IMR-90 (cell line): Measurements from ENCODE around the gene KCNJ13. TPM values are rescaled to one million over a fixed set of nuclear protein-coding genes. Genes with fewer than 3 reads are reported as not detected.

ENCODE experiments used
- ATAC-seq: fragments of 200-7000 bp; cut with Tn5 transposase; 2 replicates; pipeline ENCODE4 v1.9.1; 2020; ENCODE audit warnings: low read depth, mild to moderate bottlenecking, moderate library complexity
- BruUV-seq: library from RNA; stranded (reverse); fragments of 400-500 nt; replicated peaks from 2 replicates; lab custom pipeline; 2021; lab: Mats Ljungman, UMichigan
- CTCF ChIA-PET: fragments of 300-600 bp; formaldehyde crosslinking; extraction: SDS; loops from one replicate; lab custom pipeline; 2021; ENCODE audit warnings: antibody characterized with exemption; lab: Yijun Ruan, JAX
- POLR2A ChIA-PET: fragments of 300-600 bp; sonication (Branson Sonifier 250); formaldehyde crosslinking; loops from one replicate; lab custom pipeline; 2022; ENCODE audit warnings: antibody characterized with exemption; ENCODE audit not compliant: unreplicated experiment; lab: Charles Lee
- DNase-seq: peaks from one replicate; pipeline ENCODE4 v3.0.0; 2013
- H2AFZ ChIP-seq: replicated peaks from 2 replicates; pipeline ENCODE3; 2013; ENCODE audit warnings: low read length, mild to moderate bottlenecking; ENCODE audit not compliant: poor library complexity
- H2AK5ac ChIP-seq: 2 replicates; pipeline ENCODE4 v1.6.1; 2013; ENCODE audit warnings: low read depth, low read length, inconsistent platforms
- H2AK9ac ChIP-seq: replicated peaks from 2 replicates; pipeline ENCODE3; 2013; ENCODE audit warnings: mild to moderate bottlenecking, low read depth, low read length, moderate library complexity; ENCODE audit not compliant: poor library complexity
- H2BK120ac ChIP-seq: 2 replicates; pipeline ENCODE4 v1.6.1; 2013; ENCODE audit warnings: low read depth, low read length, inconsistent platforms
- H2BK15ac ChIP-seq: 3 replicates; pipeline ENCODE4 v1.6.1; 2013; ENCODE audit warnings: low read depth, low read length, inconsistent platforms
- H2BK20ac ChIP-seq: 2 replicates; pipeline ENCODE4 v1.6.1; 2013; ENCODE audit warnings: low read depth, mild to moderate bottlenecking, inconsistent platforms, low read length, moderate library complexity
- H2BK5ac ChIP-seq: 2 replicates; pipeline ENCODE4 v1.6.1; 2013; ENCODE audit warnings: mild to moderate bottlenecking, low read depth, low read length, inconsistent platforms; ENCODE audit not compliant: poor library complexity, severe bottlenecking
- H3K14ac ChIP-seq: replicated peaks from 2 replicates; pipeline ENCODE4 v1.6.1; 2013; ENCODE audit warnings: low read depth, low read length, inconsistent platforms
- H3K18ac ChIP-seq: 2 replicates; pipeline ENCODE4 v1.6.1; 2013; ENCODE audit warnings: low read depth, low read length, control low read depth
- H3K23ac ChIP-seq: 2 replicates; pipeline ENCODE4 v1.6.1; 2013; ENCODE audit warnings: low read depth, low read length, inconsistent platforms
- H3K27ac ChIP-seq: 2 replicates; pipeline ENCODE4 v1.5.1; 2013; ENCODE audit warnings: mild to moderate bottlenecking, control low read depth, low read length; ENCODE audit not compliant: insufficient read depth
- H3K27me3 ChIP-seq: 2 replicates; pipeline ENCODE4 v1.6.1; 2013; ENCODE audit warnings: low read length; ENCODE audit not compliant: control insufficient read depth, insufficient read depth
- H3K36me3 ChIP-seq: 2 replicates; pipeline ENCODE4 v1.6.1; 2013; ENCODE audit warnings: low read length, mixed read lengths; ENCODE audit not compliant: control insufficient read depth, insufficient read depth
- H3K4ac ChIP-seq: 2 replicates; pipeline ENCODE4 v1.6.1; 2013; ENCODE audit warnings: low read depth, low read length, inconsistent platforms
- H3K4me1 ChIP-seq: 2 replicates; pipeline ENCODE4 v1.6.1; 2013; ENCODE audit warnings: low read length, mixed read lengths; ENCODE audit not compliant: control insufficient read depth, insufficient read depth
- H3K4me2 ChIP-seq: 2 replicates; pipeline ENCODE4 v1.6.1; 2013; ENCODE audit warnings: low read depth, mild to moderate bottlenecking, control low read depth, low read length, moderate library complexity
- H3K4me3 ChIP-seq: 2 replicates; pipeline ENCODE4 v1.5.1; 2013; ENCODE audit warnings: low read depth, mild to moderate bottlenecking, control low read depth, low read length, moderate library complexity; ENCODE audit not compliant: insufficient read depth
- H3K56ac ChIP-seq: 2 replicates; pipeline ENCODE4 v1.6.1; 2013; ENCODE audit warnings: low read length, inconsistent platforms; ENCODE audit not compliant: insufficient read depth; ENCODE audit errors: extremely low read depth
- H3K79me1 ChIP-seq, 2 experiments: 2 replicates each; pipeline ENCODE4 v1.6.1; 2013; ENCODE audit warnings: low read length in 2 of 2, inconsistent platforms in 1 of 2, low read depth in 1 of 2
- H3K9ac ChIP-seq: 2 replicates; pipeline ENCODE4 v1.6.1; 2013; ENCODE audit warnings: low read depth, low read length, control low read depth
- H3K9me1 ChIP-seq: 2 replicates; pipeline ENCODE4 v1.6.1; 2013; ENCODE audit warnings: low read length, inconsistent platforms; ENCODE audit not compliant: insufficient read depth
- H3K9me3 ChIP-seq: 2 replicates; pipeline ENCODE4 v1.6.1; 2013; ENCODE audit warnings: low read length; ENCODE audit not compliant: control insufficient read depth, insufficient read depth
- H4K20me1 ChIP-seq: 2 replicates; pipeline ENCODE4 v1.6.1; 2013; ENCODE audit warnings: low read length, inconsistent platforms; ENCODE audit not compliant: insufficient read depth
- H4K5ac ChIP-seq: 2 replicates; pipeline ENCODE4 v1.6.1; 2013; ENCODE audit warnings: mild to moderate bottlenecking, low read depth, low read length, control low read depth
- H4K8ac ChIP-seq, 2 experiments: 2 replicates each; pipeline ENCODE4 v1.6.1; 2013; ENCODE audit warnings: low read depth in 2 of 2, low read length in 2 of 2, control low read depth in 1 of 2, inconsistent platforms in 1 of 2
- H4K91ac ChIP-seq: 2 replicates; pipeline ENCODE4 v1.6.1; 2013; ENCODE audit warnings: low read depth, low read length, inconsistent platforms; ENCODE audit not compliant: insufficient read depth
- BHLHE40 ChIP-seq: fragments of 150-350 bp; IDR thresholded peaks from 2 replicates; pipeline ENCODE4 v1.6.1; 2016; ENCODE audit warnings: mild to moderate bottlenecking, low read depth, low read length
- CEBPB ChIP-seq: IDR thresholded peaks from 2 replicates; pipeline ENCODE4 v1.6.1; 2012; ENCODE audit warnings: low read depth, low read length, improper control_type of control experiment
- CTCF ChIP-seq: conservative IDR thresholded peaks from 2 replicates; pipeline ENCODE4 v1.5.1; 2012; ENCODE audit warnings: mild to moderate bottlenecking, low read depth, low read length, improper control_type of control experiment
- ELK1 ChIP-seq: fragments of 150-350 bp; IDR thresholded peaks from 2 replicates; pipeline ENCODE4 v1.6.1; 2016; ENCODE audit warnings: low read depth, mild to moderate bottlenecking, low read length, moderate library complexity, borderline replicate concordance
- FOS ChIP-seq: fragments of 150-350 bp; IDR thresholded peaks from 2 replicates; pipeline ENCODE4 v1.6.1; 2016; ENCODE audit warnings: low read depth, low read length
- MAFK ChIP-seq: IDR thresholded peaks from 2 replicates; pipeline ENCODE4 v1.6.1; 2012; ENCODE audit warnings: low read depth, low read length, improper control_type of control experiment
- MAZ ChIP-seq: IDR thresholded peaks from 2 replicates; pipeline ENCODE4 v1.6.1; 2012; ENCODE audit warnings: low read depth, mild to moderate bottlenecking, low read length, improper control_type of control experiment, moderate library complexity, borderline replicate concordance
- MXI1 ChIP-seq: IDR thresholded peaks from 2 replicates; pipeline ENCODE4 v1.6.1; 2012; ENCODE audit warnings: low read depth, mild to moderate bottlenecking, low read length, moderate library complexity, borderline replicate concordance
- NFE2L2 ChIP-seq: fragments of 150-350 bp; IDR thresholded peaks from 2 replicates; pipeline ENCODE4 v1.6.1; 2016; ENCODE audit warnings: low read depth, mild to moderate bottlenecking, low read length
- POLR2A ChIP-seq: IDR thresholded peaks from 2 replicates; pipeline ENCODE4 v1.6.1; 2012; ENCODE audit warnings: mild to moderate bottlenecking, low read depth, low read length
- RAD21 ChIP-seq: IDR thresholded peaks from 2 replicates; pipeline ENCODE4 v1.6.1; 2012; ENCODE audit warnings: low read length, improper control_type of control experiment
- RCOR1 ChIP-seq: IDR thresholded peaks from 2 replicates; pipeline ENCODE4 v1.6.1; 2012; ENCODE audit warnings: mild to moderate bottlenecking, low read length, improper control_type of control experiment; ENCODE audit not compliant: insufficient replicate concordance
- dilution Hi-C: fragments of 300-500 bp; cut with HindIII; formaldehyde crosslinking; loops from one replicate; pipeline ENCODE4 v1.14.3; 2018; ENCODE audit warnings: low sequenced_read_pairs; ENCODE audit not compliant: unreplicated experiment
- in situ Hi-C: fragments of 300-500 bp; cut with MboI; formaldehyde crosslinking; loops from 3 replicates; pipeline ENCODE4 v1.14.3; 2019; ENCODE audit warnings: low sequenced_read_pairs, inconsistent platforms, mixed read lengths
- intact Hi-C: fragments of 100-400 bp; cut with micrococcal nuclease; formaldehyde crosslinking; loops from 2 replicates; pipeline ENCODE4 v1.10.0; 2022
- polyA plus RNA-seq, 3 experiments: library from polyadenylated mRNA; depleted of rRNA; stranded (reverse); fragments of >200 nt; gene quantifications; 2 replicates each; pipeline ENCODE4 v1.2.3, GENCODE V29; 2012; ENCODE audit warnings: low replicate concordance in 1 of 3
- total RNA-seq: library from RNA; depleted of rRNA; stranded (reverse); fragments of >200 nt; gene quantifications from 2 replicates; pipeline ENCODE4 v1.2.3, GENCODE V29; 2012

The KCNJ13 gene
- total and polyA plus RNA-seq, 2 of the 4 experiments (the other 2 are of a cell fraction), result not detected

GRCh38 chr2:232787806-232788205 is 11.4 kb upstream of the KCNJ13 start:
- no peak overlapping the region for H2AK9ac ChIP-seq
- BruUV-seq, result no TSS peak
- no peaks in the 10 kb centered on the region for H4K20me1 ChIP-seq
- H3K4me2 ChIP-seq, result no peak overlapping the region
- H2BK15ac ChIP-seq, result no peak overlapping the region
- no peak overlapping the region for H3K4me3 ChIP-seq
- no peaks in the 10 kb centered on the region for H3K27me3 ChIP-seq
- peaks cover 20% of the 10 kb centered on the region for H3K36me3 ChIP-seq
- H3K9ac ChIP-seq, result no peak overlapping the region
- H3K4me1 ChIP-seq, result no peaks in the 10 kb centered on the region
- H3K9me1 ChIP-seq, result no peaks in the 10 kb centered on the region
- intact Hi-C loops (no loop called here), in situ Hi-C loops (no loop called here), dilution Hi-C loops (no loop called here)
- no peak overlapping the region for H3K18ac ChIP-seq
- H2AK5ac ChIP-seq, result no peak overlapping the region
- no peak overlapping the region for H3K27ac ChIP-seq
- H3K4ac ChIP-seq, result no peak overlapping the region
- no peak overlapping the region for H4K8ac ChIP-seq
- H4K5ac ChIP-seq, result no peak overlapping the region
- H3K56ac ChIP-seq, result no peak overlapping the region
- POLR2A ChIA-PET, result no interaction called here
- no peaks in the 10 kb centered on the region; a peak in 1 of 4 replicates for H3K79me1 ChIP-seq
- no peak overlapping the region for H3K14ac ChIP-seq
- CTCF ChIA-PET, result no interaction called here
- H4K91ac ChIP-seq, result no peak overlapping the region
- no peak overlapping the region for H2BK20ac ChIP-seq
- no peak overlapping the region for H2AFZ ChIP-seq
- H2BK5ac ChIP-seq, result no peak overlapping the region
- no peak overlapping the region for H3K23ac ChIP-seq
- ATAC-seq (no peak), DNase-seq (no peak)
- TF ChIP-seq RAD21 (no peak), POLR2A (no peak), MAZ (no peak), CTCF (no peak), BHLHE40 (no peak), ELK1 (no peak), RCOR1 (no peak), FOS (no peak), MXI1 (no peak), CEBPB (no peak), MAFK (no peak), NFE2L2 (no peak)
- no peaks in the 10 kb centered on the region for H3K9me3 ChIP-seq
- H2BK120ac ChIP-seq, result no peak overlapping the region
